PC-9 (cell line): ENCODE measurements around the gene MT1F. TPM values are rescaled to one million over a fixed set of nuclear protein-coding genes. Genes with fewer than 3 reads are reported as not detected.
"Not testable (repeated sequence)": the region's sequence is repeated elsewhere in the genome, so short reads cannot be mapped to it uniquely, and the experiment has no call there.

Experiments
- BruUV-seq: library from RNA; stranded (reverse); fragments of 400-500 nt; replicated peaks from 2 replicates; lab custom pipeline; 2021; lab: Mats Ljungman, UMichigan
- CTCF ChIA-PET: fragments of 300-600 bp; sonication (Branson Sonifier 250); formaldehyde crosslinking; loops from one replicate; lab custom pipeline; 2022; ENCODE audit warnings: antibody characterized with exemption; lab: Charles Lee
- POLR2A ChIA-PET: fragments of 300-600 bp; sonication (Branson Sonifier 250); formaldehyde crosslinking; loops from one replicate; lab custom pipeline; 2022; ENCODE audit warnings: antibody characterized with exemption; ENCODE audit not compliant: unreplicated experiment; lab: Charles Lee
- DNase-seq, 2 experiments: peaks; one replicate each; pipeline versions ENCODE4 v3.0.0 to v3.0.0-alpha.2; 2015 to 2022; ENCODE audit warnings: mixed read lengths in 1 of 2
- H2AFZ ChIP-seq: fragments of 200-600 bp; sonication (generic); 2 replicates; pipeline ENCODE4 v1.8.1; 2017; ENCODE audit warnings: antibody characterized with exemption
- H3F3A ChIP-seq: fragments of 200-600 bp; sonication (generic); 2 replicates; pipeline ENCODE4 v1.8.1; 2017; ENCODE audit warnings: antibody characterized with exemption, mild to moderate bottlenecking, low read depth; ENCODE audit not compliant: insufficient read depth
- H3K27ac ChIP-seq: fragments of 200-600 bp; sonication (generic); 2 replicates; pipeline ENCODE4 v1.6.1; 2016; ENCODE audit warnings: mixed run types
- H3K27me3 ChIP-seq: fragments of 200-600 bp; sonication (generic); 2 replicates; pipeline ENCODE4 v1.6.1; 2016; ENCODE audit warnings: low read depth, mixed run types; ENCODE audit not compliant: insufficient read depth
- H3K36me3 ChIP-seq: fragments of 200-600 bp; sonication (generic); 2 replicates; pipeline ENCODE4 v1.6.1; 2016; ENCODE audit warnings: low read depth, mixed run types
- H3K4me1 ChIP-seq: fragments of 200-600 bp; sonication (generic); replicated peaks from 2 replicates; pipeline ENCODE4 v1.6.1; 2016; ENCODE audit warnings: mixed run types; ENCODE audit not compliant: insufficient read depth
- H3K4me2 ChIP-seq: fragments of 200-600 bp; sonication (generic); 2 replicates; pipeline ENCODE4 v1.6.1; 2017; ENCODE audit warnings: mixed run types
- H3K4me3 ChIP-seq: fragments of 200-600 bp; sonication (generic); 2 replicates; pipeline ENCODE4 v1.6.1; 2016; ENCODE audit warnings: mixed run types
- H3K79me2 ChIP-seq: fragments of 200-600 bp; sonication (generic); 2 replicates; pipeline ENCODE4 v1.6.1; 2017; ENCODE audit warnings: low read depth, mixed run types
- H3K9me2 ChIP-seq: fragments of 200-600 bp; sonication (generic); 2 replicates; pipeline ENCODE4 v1.8.1; 2017; ENCODE audit warnings: mild to moderate bottlenecking; ENCODE audit not compliant: insufficient read depth
- H3K9me3 ChIP-seq: fragments of 200-600 bp; sonication (generic); 2 replicates; pipeline ENCODE4 v1.8.1; 2016; ENCODE audit warnings: low read depth; ENCODE audit not compliant: insufficient read depth
- H4K20me1 ChIP-seq: fragments of 200-600 bp; sonication (generic); 2 replicates; pipeline ENCODE4 v1.8.1; 2017; ENCODE audit not compliant: insufficient read depth
- CTCF ChIP-seq: fragments of 200-600 bp; sonication (generic); conservative IDR thresholded peaks from 2 replicates; pipeline ENCODE4 v1.6.1; 2017; ENCODE audit warnings: mixed run types, antibody characterized with exemption, mild to moderate bottlenecking, moderate library complexity
- EZH2 ChIP-seq: fragments of 200-600 bp; sonication (generic); IDR thresholded peaks from 2 replicates; pipeline ENCODE4 v1.8.0; 2017; ENCODE audit warnings: antibody characterized with exemption, low read depth
- intact Hi-C: fragments of 100-400 bp; cut with micrococcal nuclease; formaldehyde crosslinking; loops from one replicate; pipeline ENCODE4 v1.10.0; 2022; ENCODE audit not compliant: unreplicated experiment
- total RNA-seq: library from RNA; stranded (reverse); gene quantifications from 2 replicates; pipeline ENCODE4 v1.2.3, GENCODE V29; 2021

The MT1F gene
- total RNA-seq, 1 experiment from 2014 or later, result 4.0 TPM

GRCh38 chr16:56669840-56670619 is 12.3 kb downstream of the MT1F start:
- Histone ChIP-seq H3K4me3 (no peak overlapping the region), H3K4me1 (peaks cover 10% of the 10 kb centered on the region), H4K20me1 (no peaks in the 10 kb centered on the region), H3F3A (peaks cover 4% of the 10 kb centered on the region), H3K9me2 (no peaks in the 10 kb centered on the region), H3K27ac (no peak overlapping the region), H3K4me2 (no peak overlapping the region), H3K27me3 (peaks cover 10% of the 10 kb centered on the region), H3K79me2 (no peaks in the 10 kb centered on the region), H3K36me3 (no peaks in the 10 kb centered on the region), H2AFZ (no peak overlapping the region), H3K9me3 (no peaks in the 10 kb centered on the region)
- intact Hi-C loops, result no loop called here
- no peak for TF ChIP-seq EZH2
- TF ChIP-seq CTCF, result no peak
- no peak for DNase-seq
- CTCF ChIA-PET, result no interaction called here
- BruUV-seq, result no TSS peak
- POLR2A ChIA-PET, result interaction anchor here (0.6 kb wide), 1 partner anchor 52 kb away, joined by 3 read pairs; no protein-coding TSS in a partner anchor

- Histone ChIP-seq H2AFZ (no peak overlapping the region), H3K27me3 (peaks cover 10% of the 10 kb centered on the region), H3K4me2 (no peak overlapping the region), H3K9me3 (no peaks in the 10 kb centered on the region), H3K27ac (no peak overlapping the region), H4K20me1 (no peaks in the 10 kb centered on the region), H3K4me1 (peaks cover 5% of the 10 kb centered on the region), H3F3A (no peaks in the 10 kb centered on the region), H3K36me3 (no peaks in the 10 kb centered on the region), H3K9me2 (no peaks in the 10 kb centered on the region), H3K79me2 (no peaks in the 10 kb centered on the region), H3K4me3 (no peak overlapping the region)
- no peak for DNase-seq
- TF ChIP-seq CTCF (no peak), EZH2 (no peak)
- ChIA-PET POLR2A (no interaction called here), CTCF (no interaction called here)
- no TSS peak for BruUV-seq
- intact Hi-C loops, result no loop called here
Measured at GRCh38 chr16:56670620-56670934, 12.8 kb downstream of the MT1F start.

- CTCF ChIA-PET, H2AFZ ChIP-seq, H3K27ac ChIP-seq, H3K4me3 ChIP-seq, H3K4me2 ChIP-seq, BruUV-seq, H3K9me2 ChIP-seq, H3F3A ChIP-seq, H3K4me1 ChIP-seq, H3K9me3 ChIP-seq, H3K79me2 ChIP-seq, H4K20me1 ChIP-seq, intact Hi-C loops, H3K36me3 ChIP-seq, DNase-seq, POLR2A ChIA-PET: not testable (repeated sequence)
- H3K27me3 ChIP-seq, result peaks cover 10% of the 10 kb centered on the region
Measured at GRCh38 chr16:56671691-56672090, 13.9 kb downstream of the MT1F start.

GRCh38 chr16:56672171-56672570 is 14.4 kb downstream of the MT1F start:
- peaks cover 10% of the 10 kb centered on the region for H3K27me3 ChIP-seq
- H3K4me1 ChIP-seq, intact Hi-C loops, BruUV-seq, H3K9me3 ChIP-seq, CTCF ChIA-PET, H3K27ac ChIP-seq, H2AFZ ChIP-seq, H3K36me3 ChIP-seq, H3F3A ChIP-seq, H4K20me1 ChIP-seq, H3K9me2 ChIP-seq, DNase-seq, H3K4me2 ChIP-seq, H3K4me3 ChIP-seq, H3K79me2 ChIP-seq: not testable (repeated sequence)
- POLR2A ChIA-PET, result interaction anchor here (0.6 kb wide), 1 partner anchor 70 kb away, joined by 3 read pairs; no protein-coding TSS in a partner anchor
